A549 (cell line): ENCODE results near the gene PRKN. TPM values are rescaled to one million over a fixed set of nuclear protein-coding genes. Genes with fewer than 3 reads are reported as not detected.

Source experiments
- ATAC-seq, 2 experiments: fragments of 200-7000 bp in 1 of 2; fragments of >200 bp in 1 of 2; cut with Nextera tagmentation in 1 of 2; cut with Tn5 transposase in 1 of 2; 3 replicates each; pipeline versions ENCODE4 v1.8.0 to v1.9.1; 2018 to 2020; ENCODE audit warnings: mild to moderate bottlenecking in 1 of 2, moderate library complexity in 1 of 2
- CTCF ChIA-PET: fragments of 300-600 bp; sonication (Branson Sonifier 250); formaldehyde crosslinking; extraction: SDS; loops from one replicate; lab custom pipeline; 2021; ENCODE audit warnings: antibody characterized with exemption, inconsistent platforms; lab: Yijun Ruan, JAX
- POLR2A ChIA-PET: fragments of 350-600 bp; formaldehyde crosslinking; extraction: SDS; loops from one replicate; lab custom pipeline; 2021; ENCODE audit warnings: antibody characterized with exemption, inconsistent platforms; lab: Yijun Ruan, JAX
- DNase-seq, 2 experiments: peaks; one replicate each; pipeline versions ENCODE4 v3.0.0 to v3.0.0-alpha.2; 2011 to 2016; ENCODE audit warnings: low read depth in 1 of 2, low spot score in 1 of 2
- FAIRE-seq: peaks from 2 replicates; lab custom pipeline; 2011; peaks lifted over from hg19 to GRCh38; lab: Jason Lieb, UNC
- H3K27ac ChIP-seq, 2 experiments: fragments of >200 bp; sonication (Bioruptor Twin); formaldehyde crosslinking; 3 replicates each; pipeline ENCODE4 v1.5.1; 2016 to 2017
- H3K4me1 ChIP-seq: fragments of >200 bp; sonication (Bioruptor Twin); formaldehyde crosslinking; 3 replicates; pipeline ENCODE4 v1.6.1; 2016
- H3K4me2 ChIP-seq: fragments of >200 bp; sonication (Bioruptor Twin); formaldehyde crosslinking; 3 replicates; pipeline ENCODE4 v1.6.1; 2016
- H3K4me3 ChIP-seq: fragments of >200 bp; sonication (Bioruptor Twin); formaldehyde crosslinking; 3 replicates; pipeline ENCODE4 v1.5.1; 2016
- H3K9me3 ChIP-seq: fragments of >200 bp; sonication (Bioruptor Twin); formaldehyde crosslinking; 3 replicates; pipeline ENCODE4 v1.6.1; 2016
- ATOH8 ChIP-seq: fragments of 250-450 bp; sonication (Bioruptor Pico); IDR thresholded peaks from 2 replicates; pipeline ENCODE4 v1.5.0; 2020; ENCODE audit warnings: low read depth, mild to moderate bottlenecking, moderate library complexity
- CHD4 ChIP-seq: fragments of 200-600 bp; sonication (generic); IDR thresholded peaks from 2 replicates; pipeline ENCODE4 v1.6.1; 2016; ENCODE audit warnings: antibody characterized with exemption, mild to moderate bottlenecking, borderline replicate concordance
- E2F6 ChIP-seq: IDR thresholded peaks from 2 replicates; pipeline ENCODE4 v1.6.1; 2012; ENCODE audit warnings: low read depth, borderline replicate concordance
- EHF ChIP-seq: fragments of 250-450 bp; sonication (Bioruptor Pico); IDR thresholded peaks from 2 replicates; pipeline ENCODE4 v1.5.0; 2020; ENCODE audit warnings: mild to moderate bottlenecking
- EHMT2 ChIP-seq: fragments of 200-600 bp; sonication (generic); IDR thresholded peaks from 2 replicates; pipeline ENCODE4 v1.6.1; 2016; ENCODE audit warnings: antibody characterized with exemption, low read depth, mild to moderate bottlenecking, moderate library complexity
- ELK1 ChIP-seq: fragments of 150-350 bp; IDR thresholded peaks from 2 replicates; pipeline ENCODE4 v1.6.1; 2014; ENCODE audit warnings: low read depth, mild to moderate bottlenecking, low read length
- EP300 ChIP-seq, 2 experiments: fragments of >200 bp; sonication (Bioruptor Twin); formaldehyde crosslinking; IDR thresholded peaks; 2 replicates in 1 of 2; 3 replicates in 1 of 2; pipeline ENCODE4 v1.6.1; 2016 to 2017
- ESRRA ChIP-seq: fragments of 150-350 bp; IDR thresholded peaks from 2 replicates; pipeline ENCODE4 v1.6.1; 2014; ENCODE audit warnings: mild to moderate bottlenecking, low read length, borderline replicate concordance
- FOSL2 ChIP-seq, 2 experiments: fragments of 450-650 bp in 1 of 2; fragments of >200 bp in 1 of 2; sonication (Bioruptor Twin) in 1 of 2; formaldehyde crosslinking; IDR thresholded peaks; 2 replicates each; pipeline versions ENCODE4 v1.5.0 to v1.6.1; 2016 to 2020; ENCODE audit warnings: mild to moderate bottlenecking in 1 of 2, moderate library complexity in 1 of 2
- FOXS1 ChIP-seq: fragments of 250-450 bp; sonication (Bioruptor Pico); IDR thresholded peaks from 2 replicates; pipeline ENCODE4 v1.5.0; 2020; ENCODE audit warnings: mild to moderate bottlenecking, moderate library complexity
- HMGXB4 ChIP-seq: fragments of 250-450 bp; sonication (Bioruptor Pico); IDR thresholded peaks from 2 replicates; pipeline ENCODE4 v1.5.0; 2021; ENCODE audit warnings: mild to moderate bottlenecking, moderate library complexity, borderline replicate concordance
- JUN ChIP-seq, 2 experiments: fragments of >200 bp; sonication (Bioruptor Twin); formaldehyde crosslinking; IDR thresholded peaks; 2 replicates in 1 of 2; 3 replicates in 1 of 2; pipeline ENCODE4 v1.6.1; 2016 to 2017
- KDM1A ChIP-seq: fragments of 200-600 bp; sonication (generic); IDR thresholded peaks from 2 replicates; pipeline ENCODE4 v1.6.1; 2016; ENCODE audit warnings: low read depth, mild to moderate bottlenecking
- KDM5A ChIP-seq: fragments of 200-600 bp; sonication (generic); IDR thresholded peaks from 2 replicates; pipeline ENCODE4 v1.6.1; 2016; ENCODE audit warnings: antibody characterized with exemption, mild to moderate bottlenecking
- MAX ChIP-seq: IDR thresholded peaks from 2 replicates; pipeline ENCODE4 v1.6.1; 2012
- MAZ ChIP-seq: fragments of 150-350 bp; IDR thresholded peaks from 2 replicates; pipeline ENCODE4 v1.6.1; 2014; ENCODE audit warnings: antibody characterized with exemption, low read depth, low read length, borderline replicate concordance
- MYC ChIP-seq: IDR thresholded peaks from 2 replicates; pipeline ENCODE4 v1.6.1; 2012; ENCODE audit warnings: mild to moderate bottlenecking, inconsistent platforms, low read length, improper control_type of control experiment, borderline replicate concordance
- NFE2L2 ChIP-seq: fragments of 150-350 bp; conservative IDR thresholded peaks from 2 replicates; pipeline ENCODE4 v1.6.1; 2014; ENCODE audit warnings: low read length
- NPAS2 ChIP-seq: fragments of 250-450 bp; sonication (Bioruptor Pico); IDR thresholded peaks from 2 replicates; pipeline ENCODE4 v1.8.0; 2022; ENCODE audit warnings: mild to moderate bottlenecking, moderate library complexity, borderline replicate concordance
- NR3C1 ChIP-seq: fragments of >200 bp; sonication (Bioruptor Twin); formaldehyde crosslinking; IDR thresholded peaks from 3 replicates; pipeline ENCODE4 v1.6.1; 2017
- RFX5 ChIP-seq: fragments of 450-650 bp; IDR thresholded peaks from 2 replicates; pipeline ENCODE4 v1.7.1; 2014; ENCODE audit warnings: antibody characterized with exemption, mild to moderate bottlenecking, moderate library complexity
- RNF2 ChIP-seq: fragments of 200-600 bp; sonication (generic); IDR thresholded peaks from 2 replicates; pipeline ENCODE4 v1.6.1; 2016; ENCODE audit warnings: low read depth, mild to moderate bottlenecking, antibody characterized with exemption, moderate library complexity, borderline replicate concordance
- TP53 ChIP-seq: fragments of 250-450 bp; sonication (Bioruptor Pico); IDR thresholded peaks from 2 replicates; pipeline ENCODE4 v1.5.0; 2021; ENCODE audit warnings: mild to moderate bottlenecking, moderate library complexity
- USF2 ChIP-seq: fragments of 450-650 bp; IDR thresholded peaks from 2 replicates; pipeline ENCODE4 v1.6.1; 2014; ENCODE audit warnings: antibody characterized with exemption
- ZC3H11A ChIP-seq: fragments of 450-650 bp; IDR thresholded peaks from 2 replicates; pipeline ENCODE4 v1.6.1; 2014; ENCODE audit warnings: antibody characterized with exemption, mild to moderate bottlenecking
- ZSCAN20 ChIP-seq: fragments of 250-450 bp; sonication (Bioruptor Pico); IDR thresholded peaks from 2 replicates; pipeline ENCODE4 v1.8.0; 2022; ENCODE audit warnings: mild to moderate bottlenecking, moderate library complexity
- WGBS: methylation state at CpG from one replicate; pipeline ENCODE4 v1.1.6; 2017; ENCODE audit errors: missing lambda C conversion rate; 5-methylcytosine and 5-hydroxymethylcytosine counted together
- polyA plus RNA-seq, 4 experiments: library from polyadenylated mRNA; depleted of rRNA in 3 of 4; stranded (reverse); fragments of >200 nt; fragmentation: RNase III in 1 of 4; extraction: RNeasy Plus Mini Kit Qiagen cat#74134 plus additional on column Dnase treatment in 1 of 4; gene quantifications; 2 replicates in 3 of 4; 3 replicates in 1 of 4; pipeline ENCODE4 v1.2.3, GENCODE V29; 2011 to 2017

PRKN gene
- polyA plus RNA-seq, 2 of the 4 experiments (the other 2 are of a cell fraction), result 0.36 to 0.39 TPM

GRCh38 chr6:161660666-161661571, 1066.6 kb downstream of the PRKN start:
- ChIA-PET POLR2A (no interaction called here), CTCF (interaction anchor here (0.9 kb wide), 1 partner anchor 88 kb away, joined by 3 read pairs; no protein-coding TSS in a partner anchor)
- H3K4me2 ChIP-seq, result no peak overlapping the region
- ATAC-seq (0 out of 6 replicates have a peak, but pooled peaks of 1 of the 2 experiments have one; percentile 43), DNase-seq (no peak), FAIRE-seq (no peak)
- H3K4me3 ChIP-seq, result no peak overlapping the region
- 49% methylated on average over 9 of the region's 10 CpGs for WGBS
- no peak overlapping the region for H3K27ac ChIP-seq
- H3K4me1 ChIP-seq, result no peaks in the 10 kb centered on the region
- TF ChIP-seq ATOH8 (no peak), TP53 (CRISPR knock-in tag) (no peak), RFX5 (no peak), NFE2L2 (no peak), E2F6 (no peak), ESRRA (no peak), RNF2 (no peak), USF2 (no peak), JUN (IDR thresholded peaks at IDR 0.05) (no peak), ZSCAN20 (CRISPR knock-in tag) (no peak), EHF (no peak)
- TF ChIP-seq, all 56 proteins: peak for 0
- no peaks in the 10 kb centered on the region for H3K9me3 ChIP-seq

GRCh38 chr6:161658211-161658610, 1069.4 kb downstream of the PRKN start:
- Histone ChIP-seq H3K4me1 (no peaks in the 10 kb centered on the region; the same call in 2 of the 3 replicates), H3K27ac (no peak overlapping the region), H3K4me2 (no peak overlapping the region), H3K4me3 (no peak overlapping the region), H3K9me3 (no peaks in the 10 kb centered on the region)
- ATAC-seq (no peak), DNase-seq (no peak), FAIRE-seq (no peak)
- ChIA-PET CTCF (no interaction called here), POLR2A (no interaction called here)
- WGBS, result 49% methylated on average over 4 of the region's 4 CpGs
- TF ChIP-seq NR3C1, result no peak
- TF ChIP-seq MYC, result no peak
- TF ChIP-seq EHMT2, result no peak
- TF ChIP-seq FOSL2 (IDR thresholded peaks at IDR 0.05), result no peak
- TF ChIP-seq FOSL2 (CRISPR knock-in tag; IDR thresholded peaks at IDR 0.05), result no peak

- no peaks in the 10 kb centered on the region; the same call in 2 of the 3 replicates for H3K4me1 ChIP-seq
- no peak for DNase-seq
- ATAC-seq, result no peak
- CTCF ChIA-PET, result no interaction called here
- no peaks in the 10 kb centered on the region for H3K9me3 ChIP-seq
- no peak for FAIRE-seq
- H3K27ac ChIP-seq, result no peak overlapping the region
- WGBS, result 58% methylated on average over 6 of the region's 6 CpGs
- no peak overlapping the region for H3K4me2 ChIP-seq
- POLR2A ChIA-PET, result no interaction called here
- no peak overlapping the region for H3K4me3 ChIP-seq
- TF ChIP-seq ZC3H11A (no peak), RFX5 (no peak), FOXS1 (CRISPR knock-in tag) (no peak), ELK1 (no peak), TP53 (CRISPR knock-in tag) (no peak), USF2 (no peak), NPAS2 (CRISPR knock-in tag) (no peak), MYC (no peak), HMGXB4 (CRISPR knock-in tag) (no peak), KDM5A (no peak), KDM1A (no peak), MAZ (no peak), MAX (no peak), CHD4 (no peak), EP300 (IDR thresholded peaks at IDR 0.05) (no peak)
Observed at GRCh38 chr6:161654209-161654608, 1073.4 kb downstream of the PRKN start.
